Skin epidermis (tissue), 12 donors: Measurements from ENCODE around the gene MYOM3.

Source experiments
- H3K27ac ChIP-seq, 21 experiments: fragments of 200-600 bp; sonication (generic) in 11 of 21; one replicate each; pipeline ENCODE4 v1.5.0; 2020; ENCODE audit warnings: mild to moderate bottlenecking in 3 of 21, inconsistent platforms in 2 of 21, moderate library complexity in 2 of 21
- H3K4me3 ChIP-seq, 7 experiments: fragments of 200-600 bp; sonication (generic) in 2 of 7; one replicate each; pipeline ENCODE4 v1.5.0; 2020; ENCODE audit warnings: inconsistent platforms in 2 of 7, mild to moderate bottlenecking in 2 of 7, moderate library complexity in 1 of 7

MYOM3 gene

GRCh38 chr1:24111996-24112779 is at the start of gene MYOM3:
TSS of gene MYOM3 (minus strand) at chr1:24112135. CDS start at chr1:24108636, 3,499 bp downstream.
- H3K27ac ChIP-seq = peak within 1 kb of the TSS in 20 of 21 experiments; percentile 7 to 80 (median 67)
- H3K4me3 ChIP-seq = peak within 1 kb of the TSS in 2 of 7 experiments; percentile 7 to 32

GRCh38 chr1:24161270-24161669 is 49.3 kb upstream of the MYOM3 start:
- H3K4me3 ChIP-seq = no peak overlapping the region
- no peak overlapping the region for H3K27ac ChIP-seq

GRCh38 chr1:24159366-24159765 is 47.4 kb upstream of the MYOM3 start:
- Histone ChIP-seq H3K4me3 (no peak overlapping the region), H3K27ac (no peak overlapping the region)

GRCh38 chr1:24157918-24158481 is 46.1 kb upstream of the MYOM3 start:
- Histone ChIP-seq H3K27ac (no peak overlapping the region), H3K4me3 (no peak overlapping the region)

GRCh38 chr1:24156542-24157260 is 44.8 kb upstream of the MYOM3 start:
- Histone ChIP-seq H3K27ac (no peak overlapping the region), H3K4me3 (no peak overlapping the region)

GRCh38 chr1:24155011-24155782 is 43.3 kb upstream of the MYOM3 start:
- H3K4me3 ChIP-seq = no peak overlapping the region
- H3K27ac ChIP-seq = no peak overlapping the region

GRCh38 chr1:24154215-24154614 is 42.3 kb upstream of the MYOM3 start:
- Histone ChIP-seq H3K4me3 (no peak overlapping the region), H3K27ac (no peak overlapping the region)

GRCh38 chr1:24152631-24153494 is 40.9 kb upstream of the MYOM3 start:
- H3K4me3 ChIP-seq = no peak overlapping the region
- H3K27ac ChIP-seq = peak overlapping the region in 1 of 21 experiments; percentile 52

- Histone ChIP-seq H3K27ac (peak overlapping the region in 8 of 21 experiments; percentile 4 to 85 (median 69)), H3K4me3 (no peak overlapping the region)
Observed at GRCh38 chr1:24151175-24151533, 39.2 kb upstream of the MYOM3 start.

- H3K27ac ChIP-seq = peak overlapping the region in 19 of 21 experiments; percentile 3 to 85 (median 63)
- H3K4me3 ChIP-seq = peak overlapping the region in 4 of 7 experiments; percentile 2 to 28 (median 18)
Observed at GRCh38 chr1:24150234-24151174, 38.6 kb upstream of the MYOM3 start.

GRCh38 chr1:24149866-24150233 is 37.9 kb upstream of the MYOM3 start:
- Histone ChIP-seq H3K27ac (peak overlapping the region in 19 of 21 experiments; percentile 3 to 85 (median 63)), H3K4me3 (peak overlapping the region in 4 of 7 experiments; percentile 2 to 28 (median 18))

- Histone ChIP-seq H3K27ac (no peak overlapping the region), H3K4me3 (no peak overlapping the region)
Observed at GRCh38 chr1:24147816-24148215, 35.9 kb upstream of the MYOM3 start.

GRCh38 chr1:24147194-24147593 is 35.3 kb upstream of the MYOM3 start:
- H3K4me3 ChIP-seq = no peak overlapping the region

GRCh38 chr1:24142546-24143534 is 30.9 kb upstream of the MYOM3 start, which contains the start of gene IL22RA1:
TSS of gene IL22RA1 (minus strand) at chr1:24143140. CDS start at chr1:24143082, 58 bp downstream.
- peak within 1 kb of the TSS; percentile 34 to 60 (median 39) for H3K4me3 ChIP-seq
- peak within 1 kb of the TSS in 19 of 21 experiments; percentile 46 to 84 (median 72) for H3K27ac ChIP-seq

More at GRCh38 chr1:24147194-24147593, 35.3 kb upstream of the MYOM3 start:
- no peak overlapping the region for H3K27ac ChIP-seq

- peak overlapping the region in 10 of 21 experiments; percentile 19 to 82 (median 68) for H3K27ac ChIP-seq
- H3K4me3 ChIP-seq = peak overlapping the region in 4 of 7 experiments; percentile 39 to 60 (median 44)
Observed at GRCh38 chr1:24141311-24141997, 29.5 kb upstream of the MYOM3 start.

- Histone ChIP-seq H3K4me3 (no peak overlapping the region), H3K27ac (peak overlapping the region in 4 of 21 experiments; percentile 43 to 68 (median 64))
Observed at GRCh38 chr1:24140741-24141181, 28.8 kb upstream of the MYOM3 start.
